ENCODE results near the gene GNAI1. TPM values are rescaled to one million over a fixed set of nuclear protein-coding genes. Genes with fewer than 3 reads are reported as not detected.

Gene GNAI1
- total RNA-seq, 4 donors from 2014 or later: 29.4 to 78.5 (median 35.5) TPM

GRCh38 chr7:80244206-80244916, 109.7 kb downstream of the GNAI1 start:
- Histone ChIP-seq H3K4me3 (no peak overlapping the region), H3K36me3 (no peaks in the 10 kb centered on the region), H3K9me3 (no peaks in the 10 kb centered on the region), H3K27ac (no peak overlapping the region), H3K27me3 (no peaks in the 10 kb centered on the region), H3K4me1 (no peaks in the 10 kb centered on the region)
- DNase-seq (ENCODE audit: low spot score in 2 of 2): no peak
- TF ChIP-seq CTCF (IDR thresholded peaks at IDR 0.05) (no peak), POLR2A (IDR thresholded peaks at IDR 0.05) (no peak), EP300 (IDR thresholded peaks at IDR 0.05) (peak in 1 of 2 donors; percentile 20)
- WGBS, 2 donors: 45 to 46% methylated on average over 4 of the region's 4 CpGs

GRCh38 chr7:80247144-80247543, 112.5 kb downstream of the GNAI1 start:
- Histone ChIP-seq H3K36me3 (no peaks in the 10 kb centered on the region), H3K4me3 (no peak overlapping the region), H3K4me1 (no peaks in the 10 kb centered on the region), H3K27ac (no peak overlapping the region), H3K27me3 (no peaks in the 10 kb centered on the region), H3K9me3 (no peaks in the 10 kb centered on the region)
- DNase-seq (ENCODE audit: low spot score in 2 of 2): no peak
- TF ChIP-seq CTCF (IDR thresholded peaks at IDR 0.05) (no peak), EP300 (IDR thresholded peaks at IDR 0.05) (no peak), POLR2A (IDR thresholded peaks at IDR 0.05) (no peak)
- 86 to 88% methylated on average over 3 of the region's 3 CpGs for WGBS, 2 donors

GRCh38 chr7:80247891-80248290, 113.3 kb downstream of the GNAI1 start:
- 89 to 96% methylated on average over 4 of the region's 4 CpGs for WGBS, 2 donors

GRCh38 chr7:80249184-80249583, 114.6 kb downstream of the GNAI1 start:
- TF ChIP-seq EP300 (IDR thresholded peaks at IDR 0.05): no peak
- TF ChIP-seq CTCF (IDR thresholded peaks at IDR 0.05): no peak
- TF ChIP-seq POLR2A (IDR thresholded peaks at IDR 0.05): no peak
- Histone ChIP-seq H3K36me3 (no peaks in the 10 kb centered on the region), H3K27me3 (no peaks in the 10 kb centered on the region), H3K4me1 (no peaks in the 10 kb centered on the region), H3K9me3 (no peaks in the 10 kb centered on the region), H3K27ac (no peak overlapping the region), H3K4me3 (no peak overlapping the region)
- no peak for DNase-seq (ENCODE audit: low spot score in 2 of 2)

More at GRCh38 chr7:80247891-80248290, 113.3 kb downstream of the GNAI1 start:
- Histone ChIP-seq H3K27ac (no peak overlapping the region), H3K4me1 (no peaks in the 10 kb centered on the region), H3K27me3 (no peaks in the 10 kb centered on the region), H3K36me3 (no peaks in the 10 kb centered on the region), H3K4me3 (no peak overlapping the region), H3K9me3 (no peaks in the 10 kb centered on the region)
- DNase-seq (ENCODE audit: low spot score in 2 of 2): no peak
- TF ChIP-seq POLR2A (IDR thresholded peaks at IDR 0.05) (no peak), EP300 (IDR thresholded peaks at IDR 0.05) (no peak), CTCF (IDR thresholded peaks at IDR 0.05) (no peak)

GRCh38 chr7:80249619-80250295, 115.1 kb downstream of the GNAI1 start:
- no peaks in the 10 kb centered on the region for H3K27me3 ChIP-seq
- no peaks in the 10 kb centered on the region for H3K9me3 ChIP-seq
- no peak for TF ChIP-seq EP300 (IDR thresholded peaks at IDR 0.05)
- no peak for TF ChIP-seq CTCF (IDR thresholded peaks at IDR 0.05)
- TF ChIP-seq POLR2A (IDR thresholded peaks at IDR 0.05): no peak
- H3K27ac ChIP-seq: no peak overlapping the region
- WGBS, 2 donors: 36 to 64% methylated on average over 2 of the region's 2 CpGs
- H3K4me1 ChIP-seq: no peaks in the 10 kb centered on the region
- H3K36me3 ChIP-seq: no peaks in the 10 kb centered on the region
- DNase-seq (ENCODE audit: low spot score in 2 of 2): no peak
- H3K4me3 ChIP-seq: no peak overlapping the region

Data from tibial nerve (tissue), 4 donors.